HG03521 (cell line): ENCODE measurements around the gene STK31.
"Not testable (repeated sequence)": the region's sequence is repeated elsewhere in the genome, so short reads cannot be mapped to it uniquely, and the experiment has no call there.

Experiments
- ATAC-seq: cut with Tn5 transposase; IDR thresholded peaks from one replicate; pipeline ENCODE4 v1.9.1; 2021; ENCODE audit warnings: mild to moderate bottlenecking, moderate library complexity; ENCODE audit not compliant: unreplicated experiment

STK31 gene

DNA sequence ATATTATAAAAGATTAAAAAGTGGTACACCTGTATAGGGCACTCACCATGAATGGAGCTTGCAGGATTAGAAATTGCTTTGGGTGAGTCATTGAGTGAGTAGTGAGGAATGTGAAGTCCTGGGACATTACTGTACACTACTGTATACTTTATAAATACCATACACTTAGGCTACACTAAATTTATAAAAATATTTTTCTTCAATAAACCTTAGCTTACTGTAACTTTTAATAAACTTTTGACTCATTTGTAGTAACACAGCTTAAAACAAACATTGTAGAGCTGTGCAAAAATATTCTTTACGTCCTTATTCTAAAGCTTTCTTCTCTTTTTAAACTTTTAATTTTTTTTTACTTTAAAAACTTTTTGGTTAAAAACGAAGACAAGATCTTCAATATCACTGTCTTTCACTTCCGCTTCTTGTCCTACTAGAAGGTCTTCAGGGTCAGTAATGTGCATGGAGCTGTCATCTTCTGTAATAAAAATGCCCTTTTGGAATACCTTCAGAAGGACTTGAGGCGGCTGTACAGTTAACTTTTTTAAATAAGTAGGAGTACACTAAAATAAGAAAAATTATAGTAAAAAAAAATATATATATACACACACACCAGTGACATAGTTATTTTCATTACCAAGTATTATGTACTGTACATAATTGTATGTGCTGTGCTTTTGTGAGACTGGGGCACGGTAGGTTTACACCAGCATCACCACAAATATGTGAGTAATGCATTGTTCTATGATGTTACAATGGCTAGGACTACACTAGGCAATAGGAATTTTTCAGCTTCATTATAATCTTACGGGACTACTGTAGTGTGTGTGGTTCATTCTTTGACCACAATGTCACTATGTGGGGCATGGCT lies 3.5 kb downstream of the STK31 start:
- no peak for ATAC-seq

DNA sequence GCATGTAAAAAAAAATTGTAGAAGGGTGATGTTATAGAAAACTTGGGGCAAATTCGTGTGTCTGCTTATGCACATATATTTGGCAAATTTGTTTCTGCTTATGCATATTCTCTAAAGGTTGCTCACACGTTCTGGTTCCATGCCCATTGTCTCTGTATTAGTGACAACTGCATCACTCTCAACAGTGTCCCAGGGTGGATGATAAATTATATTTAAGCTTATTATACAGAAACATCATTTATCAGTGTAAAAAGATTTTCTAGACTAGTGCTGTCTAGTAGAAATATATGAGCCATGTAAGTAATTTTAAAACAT lies 4.1 kb downstream of the STK31 start:
- no peak for ATAC-seq

DNA sequence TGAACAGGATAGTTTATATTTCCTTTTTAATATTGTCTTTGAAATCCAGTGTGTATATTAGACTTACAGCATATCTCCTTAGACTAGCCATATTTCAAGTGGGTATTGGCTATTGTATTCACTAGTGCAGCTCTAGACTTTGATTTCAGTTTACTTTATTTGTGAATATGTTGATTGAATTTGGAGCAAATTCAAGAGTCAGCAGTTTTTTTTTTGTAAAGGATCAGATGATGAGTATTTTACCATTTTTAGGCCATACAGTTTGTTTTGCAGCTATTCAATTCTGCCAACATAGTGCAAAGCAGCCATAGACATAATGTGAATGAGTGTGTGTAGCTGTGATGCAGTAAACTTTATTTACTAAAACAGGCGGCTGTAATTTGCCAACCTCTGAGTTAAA lies 4.6 kb downstream of the STK31 start:
- ATAC-seq = no peak

DNA sequence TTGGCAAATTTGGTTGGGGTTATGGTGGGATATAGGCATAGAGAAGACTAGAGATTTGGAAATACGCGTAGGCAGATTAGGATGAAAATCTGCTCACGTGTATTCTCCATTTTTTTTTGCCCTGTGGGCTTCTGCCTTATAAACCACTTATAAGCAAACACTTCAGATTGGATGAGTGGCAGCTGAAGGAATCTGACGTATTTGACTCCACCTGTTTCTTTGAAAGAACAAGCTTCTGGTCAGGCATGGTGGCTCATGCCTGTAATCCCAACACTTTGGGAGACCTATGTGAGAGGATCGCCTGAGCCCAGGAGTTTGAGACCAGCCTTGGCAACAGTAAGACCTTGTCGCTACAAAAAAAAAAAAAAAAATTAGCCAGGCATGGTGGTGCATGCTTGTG lies 5.1 kb downstream of the STK31 start:
- ATAC-seq = no peak

DNA sequence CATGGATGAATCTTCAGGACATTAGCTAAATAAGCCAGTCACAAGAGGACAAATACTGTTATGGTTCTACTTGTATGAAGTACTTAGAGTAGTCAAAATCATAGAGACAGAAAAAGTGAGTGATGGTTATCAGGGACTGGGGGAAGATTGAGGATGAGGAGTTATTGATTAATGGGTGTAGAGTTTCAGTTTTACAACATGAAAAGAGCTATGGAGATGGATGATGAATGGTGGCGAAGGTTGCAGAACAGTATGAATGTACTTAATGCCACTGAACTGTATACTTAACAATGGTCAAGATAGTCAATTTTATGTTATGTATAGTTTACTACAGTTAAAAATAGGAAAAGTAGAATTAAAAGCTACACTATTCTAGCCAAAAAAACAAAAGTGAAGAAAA lies 7.8 kb downstream of the STK31 start:
- ATAC-seq = no peak

DNA sequence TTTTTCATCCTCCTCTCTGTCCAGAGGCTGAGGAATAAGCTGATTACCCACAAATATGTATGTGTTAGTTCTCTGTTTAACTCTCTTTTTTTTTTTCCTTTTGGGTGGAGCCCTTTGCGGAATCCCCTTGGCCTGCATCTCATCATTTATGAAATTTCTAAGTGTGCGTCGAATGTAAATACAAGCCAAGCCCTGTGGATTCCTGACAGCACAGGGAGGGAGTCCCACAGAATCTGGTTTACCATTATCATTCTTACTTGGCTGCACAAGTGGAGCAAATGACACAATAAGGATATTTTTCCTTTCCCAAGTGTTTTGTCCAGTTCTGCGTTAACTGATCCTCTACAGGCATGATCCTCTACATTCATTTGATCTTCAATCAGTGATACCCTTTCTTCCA lies 11.4 kb downstream of the STK31 start:
- ATAC-seq = no peak

DNA sequence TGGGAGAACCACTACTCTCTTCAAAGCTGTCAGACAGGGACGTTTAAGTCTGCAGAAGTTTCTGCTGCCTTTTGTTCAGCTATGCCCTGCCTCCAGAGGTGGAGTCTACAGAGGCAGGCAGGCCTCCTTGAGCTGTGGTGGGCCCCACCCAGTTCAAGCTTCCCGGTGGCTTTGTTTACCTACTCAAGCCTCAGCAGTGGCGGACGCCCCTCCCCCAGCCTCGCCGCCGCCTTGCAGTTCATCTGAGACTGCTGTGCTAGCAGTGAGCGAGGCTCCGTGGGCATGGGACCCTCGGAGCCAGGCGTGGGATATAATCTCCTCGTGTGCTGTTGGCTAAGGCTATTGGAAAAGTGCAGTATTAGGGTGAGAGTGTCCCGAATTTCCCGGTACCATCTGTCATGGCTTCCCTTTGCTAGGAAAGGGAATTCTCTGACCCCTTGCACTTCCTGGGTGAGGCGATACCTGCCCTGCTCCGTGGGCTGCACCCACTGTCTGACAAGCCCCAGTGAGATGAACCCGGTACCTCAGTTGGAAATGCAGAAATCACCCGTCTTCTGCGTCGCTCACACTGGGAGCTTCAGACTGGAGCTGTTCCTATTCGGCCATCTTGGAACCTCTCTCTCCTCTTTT lies 12.7 kb downstream of the STK31 start:
- not testable (repeated sequence) for ATAC-seq

DNA sequence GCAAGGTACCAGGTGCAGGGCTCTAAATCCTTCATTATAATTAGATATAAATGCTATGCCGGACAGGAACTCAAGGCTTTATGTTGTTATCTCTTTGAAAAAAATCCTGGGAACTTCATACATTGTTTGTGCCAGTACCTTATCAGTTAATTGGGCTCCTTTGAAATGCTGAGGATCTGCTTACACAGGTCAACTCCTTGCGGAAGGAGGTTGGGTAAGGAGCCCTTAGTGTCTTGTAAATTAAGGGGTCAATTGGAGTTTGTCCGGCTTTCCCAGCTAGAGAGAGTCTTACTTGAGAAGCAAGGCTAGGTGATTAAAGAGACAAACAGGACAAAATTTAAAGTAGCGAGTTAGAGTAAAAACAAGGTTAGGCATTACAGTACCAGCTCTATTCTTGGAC lies 14.1 kb downstream of the STK31 start:
- ATAC-seq = not testable (repeated sequence)

DNA sequence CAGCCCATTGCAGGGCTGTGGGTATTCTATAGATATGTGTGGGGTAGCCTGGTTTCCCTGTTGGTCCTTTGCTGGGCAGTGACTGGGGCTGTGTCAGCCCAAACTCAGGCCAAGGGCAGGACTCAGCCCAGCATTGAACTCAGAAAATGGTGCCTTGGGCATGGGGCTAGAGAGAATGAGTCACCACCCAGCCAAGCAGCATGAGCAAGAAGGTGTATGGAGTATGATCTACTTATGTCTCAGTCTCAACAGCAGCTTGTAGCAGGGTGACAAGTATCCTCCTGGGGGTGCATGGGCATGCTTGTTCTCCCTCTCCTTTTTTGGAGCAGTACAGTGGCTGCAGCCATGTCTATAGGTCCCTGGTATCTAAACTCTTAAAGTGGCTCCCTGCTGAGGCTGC lies 32.0 kb downstream of the STK31 start:
- no peak for ATAC-seq

DNA sequence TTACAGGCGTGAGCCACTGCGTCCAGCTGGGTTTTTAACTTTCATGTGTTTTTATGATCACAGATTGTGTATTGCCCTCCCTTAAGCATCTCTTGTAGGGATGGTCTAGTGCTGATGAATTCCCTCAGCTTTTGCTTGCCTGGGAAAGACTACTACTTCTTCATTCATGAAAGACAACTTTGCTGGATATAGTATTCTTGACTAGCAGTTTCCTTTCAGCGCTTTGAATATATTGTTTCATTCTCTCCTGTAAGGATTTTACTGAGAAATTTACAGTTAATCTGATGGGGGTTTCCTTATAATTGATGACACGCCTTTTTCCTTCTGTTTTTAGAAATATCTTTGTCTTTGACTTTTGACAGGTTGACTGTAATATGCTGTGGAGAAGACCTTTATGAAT lies 33.2 kb downstream of the STK31 start:
- no peak for ATAC-seq

DNA sequence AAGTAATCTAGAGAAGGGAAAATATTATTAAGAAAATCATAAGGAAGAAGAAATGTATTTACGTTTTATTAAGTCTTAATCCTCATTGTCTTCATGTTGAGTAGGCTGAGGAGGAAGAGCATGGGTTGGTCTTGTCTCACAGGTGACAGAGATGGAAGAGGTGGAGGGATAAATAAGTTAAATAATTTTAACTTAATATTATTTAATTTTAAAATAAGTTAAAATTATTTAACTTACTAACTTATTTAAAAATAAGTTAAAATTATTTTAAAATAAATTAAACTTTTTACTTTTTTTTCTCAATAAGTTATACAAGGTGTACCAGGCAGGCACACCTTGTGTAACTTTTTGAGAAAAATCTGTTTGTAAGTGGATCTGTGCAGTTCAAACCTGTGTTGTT lies 36.6 kb downstream of the STK31 start:
- no peak for ATAC-seq

DNA sequence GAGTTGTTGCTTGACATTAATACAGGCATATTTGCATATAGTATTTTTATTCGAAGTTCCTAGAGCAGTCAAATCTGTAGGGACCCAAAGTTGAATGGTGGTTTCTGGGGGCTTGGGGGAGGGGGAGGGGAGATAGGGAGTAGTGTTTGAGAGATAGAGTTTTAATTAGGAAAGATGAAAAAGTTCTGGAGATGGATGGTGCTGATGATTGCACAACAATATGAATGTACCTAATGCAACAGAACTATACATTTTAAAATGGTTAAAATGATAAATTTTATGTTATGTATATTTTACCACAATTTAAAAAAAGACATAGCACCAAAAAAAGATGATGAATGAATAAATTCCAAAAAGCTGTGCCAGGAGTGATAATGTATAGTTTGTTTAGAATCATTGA lies 41.8 kb downstream of the STK31 start:
- no peak for ATAC-seq

DNA sequence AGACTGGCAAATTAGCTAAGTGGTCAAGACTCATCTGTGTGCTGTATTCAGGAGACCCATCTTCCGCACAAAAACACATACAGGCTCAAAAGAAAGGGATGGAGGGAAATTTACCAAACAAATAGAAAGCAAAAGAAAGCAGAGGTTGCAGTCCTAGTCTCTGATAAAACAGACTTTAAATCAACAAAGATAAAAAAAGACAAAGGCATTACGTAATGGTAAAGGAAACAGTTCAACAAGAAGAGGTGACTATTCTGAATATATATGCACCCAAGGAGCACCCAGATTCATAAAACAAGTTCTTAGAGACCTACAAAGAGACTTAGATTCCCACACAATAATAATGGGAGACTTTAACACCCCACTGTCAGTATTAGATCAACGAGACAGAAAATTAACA lies 48.8 kb downstream of the STK31 start:
- not testable (repeated sequence) for ATAC-seq

DNA sequence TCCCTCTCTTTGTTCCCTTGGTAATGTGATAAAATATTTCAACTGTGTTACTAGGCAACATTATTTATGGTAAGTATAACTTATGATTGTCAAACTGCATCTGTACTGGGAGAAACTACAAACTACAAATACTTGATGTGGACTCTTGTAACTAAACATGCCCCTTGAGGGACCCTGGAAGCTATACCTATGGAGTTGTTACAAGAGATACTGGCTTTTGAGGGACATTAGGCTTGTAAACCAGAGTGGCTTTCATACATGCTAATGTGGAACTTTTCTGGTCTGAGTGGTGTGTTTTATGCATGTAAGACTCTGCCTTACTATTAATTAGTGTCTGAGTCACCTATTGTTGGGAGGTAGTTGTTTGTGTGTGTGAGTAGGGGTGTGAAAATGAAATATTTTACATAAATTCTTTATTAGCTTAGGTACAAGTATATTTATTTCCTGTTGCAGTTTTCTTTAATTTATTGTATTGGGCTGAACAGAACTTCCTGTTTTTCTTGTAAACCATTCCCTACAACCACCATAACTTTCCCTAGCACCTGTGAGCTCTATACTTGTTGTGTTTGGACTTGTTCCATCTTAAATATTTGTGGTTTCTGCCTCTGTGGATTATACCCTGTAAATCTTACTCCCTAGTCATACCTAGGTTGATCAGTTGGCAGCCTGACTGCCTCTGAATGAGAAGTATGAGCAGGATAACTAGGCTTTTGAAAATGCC lies 49.8 kb downstream of the STK31 start:
- ATAC-seq = no peak

DNA sequence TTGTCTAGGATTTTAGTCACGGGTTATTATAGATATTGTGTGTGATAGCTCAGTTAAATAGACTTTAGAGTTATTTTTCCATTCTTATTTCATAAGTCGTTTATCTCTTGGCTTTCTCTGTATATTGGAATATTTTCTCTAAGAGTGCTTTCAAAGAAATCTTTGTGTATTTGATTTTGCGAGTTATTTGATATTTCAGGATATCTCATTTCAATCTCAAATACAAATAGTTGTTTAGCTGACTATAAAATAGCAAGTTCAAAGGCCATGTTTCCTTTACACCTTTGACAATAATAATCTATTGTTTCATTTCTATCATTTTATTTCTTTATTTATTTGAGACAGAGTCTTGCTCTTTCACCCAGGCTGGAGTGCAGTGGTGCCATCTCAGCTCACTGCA lies 55.9 kb downstream of the STK31 start:
- ATAC-seq = no peak

DNA sequence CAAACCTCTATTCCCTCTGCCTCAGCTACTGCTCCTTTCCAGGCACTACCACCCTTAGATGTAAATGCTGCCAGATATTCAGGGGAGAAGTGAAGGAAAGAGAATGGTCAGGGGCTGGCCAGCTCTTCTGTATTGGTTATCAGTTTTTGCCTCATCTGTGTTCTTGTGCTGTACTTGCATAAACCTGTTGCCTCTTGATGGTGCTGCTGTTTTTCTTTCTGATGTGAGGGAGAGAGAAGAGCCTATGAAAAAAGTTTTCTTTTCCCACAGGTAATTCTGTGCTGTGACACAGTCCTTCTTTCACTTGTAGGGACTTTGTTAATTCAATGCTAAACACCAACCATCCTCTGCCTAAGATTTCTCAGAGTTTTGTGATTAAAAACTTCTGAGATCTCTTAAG lies 57.5 kb downstream of the STK31 start:
- no peak for ATAC-seq

DNA sequence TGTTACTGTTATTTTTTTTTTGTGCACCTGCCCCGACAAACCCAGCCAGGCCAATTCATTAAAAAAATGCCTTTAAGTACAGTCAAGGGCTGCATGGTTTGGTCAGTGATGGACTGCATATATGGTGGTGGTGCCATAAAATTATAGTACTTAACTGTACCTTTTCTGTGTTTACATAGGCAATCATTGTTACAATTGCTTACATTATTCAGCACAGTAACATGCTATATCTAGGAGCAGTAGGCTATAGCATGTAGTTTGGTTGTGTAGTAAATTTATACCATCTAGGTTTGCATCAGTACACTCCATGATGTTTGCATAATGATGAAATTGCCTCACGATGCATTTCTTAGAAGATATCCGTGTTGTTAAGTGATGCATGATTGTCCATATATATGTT lies 58.0 kb downstream of the STK31 start:
- ATAC-seq = no peak

DNA sequence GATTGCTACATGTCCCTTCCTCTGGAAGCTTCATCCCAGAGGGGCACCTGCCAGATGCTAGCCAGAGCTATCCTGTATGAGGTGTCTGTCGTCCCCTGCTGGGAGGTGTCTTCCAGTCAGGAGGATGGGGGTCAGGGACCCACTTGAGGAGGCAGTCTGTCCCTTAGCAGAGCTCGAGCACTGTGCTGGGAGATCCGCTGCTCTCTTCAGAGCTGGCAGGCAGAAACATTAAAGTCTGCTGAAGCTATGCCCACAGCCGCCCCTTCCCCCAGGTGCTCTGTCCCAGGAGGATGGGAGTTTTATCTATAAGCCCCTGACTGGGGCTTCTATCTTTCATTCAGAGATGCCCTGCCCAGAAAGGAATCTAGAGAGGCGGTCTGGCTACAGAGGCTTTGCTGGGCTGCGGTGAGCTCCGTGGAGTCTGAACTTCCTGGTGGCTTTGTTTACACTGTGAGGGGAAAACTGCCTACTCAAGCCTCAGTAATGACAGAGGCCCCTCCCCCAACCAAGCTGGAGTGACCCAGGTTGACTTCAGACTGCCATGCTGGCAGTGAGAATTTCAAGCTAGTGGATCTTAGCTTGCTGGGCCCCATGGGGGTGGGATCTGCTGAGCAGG lies 69.3 kb downstream of the STK31 start:
- ATAC-seq = not testable (repeated sequence)

DNA sequence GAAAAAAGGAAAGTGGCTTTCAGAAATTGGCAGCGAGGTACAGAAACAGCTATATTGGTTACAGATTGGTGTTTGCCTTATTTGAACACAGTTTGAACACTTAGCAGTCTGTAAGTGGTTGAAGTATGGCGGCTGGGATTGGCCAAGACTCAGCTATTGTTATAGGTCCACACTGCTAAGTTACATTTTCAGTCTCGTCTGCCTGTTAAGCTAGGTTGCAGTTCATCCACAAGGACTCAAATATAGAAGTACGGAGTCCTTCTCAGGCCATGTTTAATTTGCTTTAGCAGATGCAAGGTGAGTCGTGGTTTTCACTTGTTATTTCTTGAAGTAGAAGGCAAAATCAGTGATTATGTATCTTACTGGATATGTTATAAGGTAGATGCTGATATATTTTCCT lies 73.1 kb downstream of the STK31 start:
- no peak for ATAC-seq

DNA sequence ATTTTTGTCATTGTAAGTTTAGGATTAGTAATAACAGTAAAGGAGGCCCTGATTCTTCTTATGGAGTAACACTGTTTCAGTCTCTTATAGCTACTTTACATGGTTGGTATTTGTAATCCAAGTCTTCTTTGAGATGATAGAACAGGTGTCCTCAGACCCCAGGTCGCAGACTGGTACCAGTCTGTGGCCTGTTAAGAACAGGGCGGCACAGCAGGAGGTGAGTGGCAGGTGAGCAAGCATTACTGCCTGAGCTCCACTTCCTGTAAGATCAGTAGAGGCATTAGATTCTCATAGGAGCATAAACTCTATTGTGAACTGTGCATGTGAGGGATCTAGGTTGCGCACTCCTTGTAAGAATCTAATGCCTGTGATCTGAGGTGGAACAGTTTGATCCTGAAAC lies 77.3 kb downstream of the STK31 start:
- ATAC-seq = no peak

DNA sequence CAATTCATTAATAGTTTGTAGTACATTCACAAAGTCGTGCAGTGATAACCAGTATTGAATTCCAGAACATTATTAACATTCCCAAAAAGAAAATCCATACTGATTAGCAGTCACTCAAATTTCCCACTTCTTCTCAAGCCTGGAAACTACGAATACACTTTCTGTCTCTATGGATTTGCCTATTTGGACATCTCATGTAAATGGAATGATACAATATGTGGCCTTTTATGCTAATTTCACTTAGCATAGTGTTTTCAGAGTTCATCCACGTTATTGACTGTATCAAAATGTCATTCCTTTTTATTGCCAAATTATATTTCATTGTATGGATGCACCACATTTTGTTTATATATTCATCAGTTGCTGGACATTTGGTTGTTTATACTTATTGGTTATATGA lies 78.8 kb downstream of the STK31 start:
- no peak for ATAC-seq

DNA sequence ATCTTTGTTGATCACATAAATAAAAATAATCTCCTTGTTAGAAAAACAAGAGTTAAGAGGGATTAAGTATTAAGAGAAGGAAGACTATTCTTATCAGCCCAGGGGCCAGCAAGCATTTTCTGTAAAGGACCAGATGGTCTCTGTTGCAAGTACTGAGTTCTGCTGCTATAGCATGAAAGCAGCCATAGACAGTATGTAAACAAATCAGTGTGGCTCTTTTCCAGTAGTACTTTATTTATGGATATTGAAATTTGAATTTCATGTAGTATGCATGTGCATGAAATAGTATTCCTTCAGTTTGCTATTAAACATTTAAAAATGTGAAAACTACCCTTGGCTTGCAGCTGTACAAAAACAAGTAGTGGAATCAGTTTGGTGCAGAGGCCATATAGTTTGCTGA lies 81.7 kb downstream of the STK31 start:
- no peak for ATAC-seq
